PC-3 (cell line): ENCODE measurements around the gene ATP8A2.

Source experiments
- CTCF ChIP-seq: fragments of 300-600 bp; sonication (generic); conservative IDR thresholded peaks from 2 replicates; pipeline ENCODE4 v1.5.1; 2017; ENCODE audit warnings: antibody characterized with exemption, low read depth, mild to moderate bottlenecking, low read length
- EZH2 ChIP-seq: fragments of 300-600 bp; sonication (generic); IDR thresholded peaks from one replicate; pipeline ENCODE4 v1.6.1; 2017; ENCODE audit warnings: antibody characterized with exemption, mild to moderate bottlenecking, low read length; ENCODE audit not compliant: unreplicated experiment
- EZH2phosphoT487 ChIP-seq: fragments of 300-600 bp; sonication (generic); IDR thresholded peaks from 2 replicates; pipeline ENCODE4 v1.6.1; 2018; ENCODE audit warnings: mild to moderate bottlenecking, antibody characterized with exemption, low read length, borderline replicate concordance

DNA sequence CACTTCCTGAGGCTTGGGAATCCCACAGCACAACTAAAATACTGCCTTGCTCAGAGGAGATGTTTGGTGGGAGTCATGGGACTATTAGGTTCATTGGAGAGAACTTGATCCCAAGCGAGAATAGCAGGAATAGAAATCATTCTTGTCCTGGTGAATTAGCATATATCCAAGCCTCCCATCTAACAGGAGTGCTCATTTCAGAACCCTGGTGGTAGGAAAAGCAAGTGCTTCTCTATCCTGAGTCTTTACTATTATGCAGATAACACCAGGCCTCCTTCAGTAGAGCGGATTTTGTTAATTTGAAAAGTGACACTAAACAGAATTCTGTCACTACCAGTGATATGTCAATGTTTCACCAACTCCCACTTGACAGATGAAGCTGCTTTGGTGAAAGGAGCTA, 199.5 kb downstream of the ATP8A2 start:
- peak; percentile 29; the same call in 1 of the 2 replicates for TF ChIP-seq CTCF
- no peak for TF ChIP-seq EZH2
- TF ChIP-seq EZH2phosphoT487 = no peak
